Duodenal mucosa (tissue), 2 donors: ENCODE results near the gene C16orf78.

ENCODE experiments used
- H3K27ac ChIP-seq: one replicate; pipeline ENCODE4 v1.7.0; 2013; ENCODE audit warnings: low read depth, low read length
- H3K27me3 ChIP-seq, 2 donors: one replicate each; pipeline ENCODE4 v1.7.0; 2013; ENCODE audit warnings: low read length in 2 of 2, control low read depth in 1 of 2; ENCODE audit not compliant: insufficient read depth in 2 of 2, control insufficient read depth in 1 of 2
- H3K36me3 ChIP-seq, 2 donors: one replicate each; pipeline ENCODE4 v1.7.0; 2013; ENCODE audit warnings: low read length in 2 of 2, control low read depth in 1 of 2; ENCODE audit not compliant: insufficient read depth in 2 of 2, control insufficient read depth in 1 of 2
- H3K4me1 ChIP-seq, 2 donors: one replicate each; pipeline ENCODE4 v1.7.0; 2013; ENCODE audit warnings: low read length in 2 of 2, control low read depth in 1 of 2; ENCODE audit not compliant: insufficient read depth in 2 of 2, control insufficient read depth in 1 of 2
- H3K4me3 ChIP-seq, 2 donors: one replicate each; pipeline ENCODE4 v1.7.0; 2013; ENCODE audit warnings: low read length in 2 of 2, low read depth in 1 of 2
- H3K9ac ChIP-seq, 2 donors: one replicate each; pipeline ENCODE4 v1.7.0; 2013; ENCODE audit warnings: low read length in 2 of 2, low read depth in 1 of 2
- H3K9me3 ChIP-seq, 2 donors: one replicate each; pipeline ENCODE4 v1.7.0; 2013; ENCODE audit warnings: low read length in 2 of 2, control low read depth in 1 of 2; ENCODE audit not compliant: control insufficient read depth in 1 of 2

The C16orf78 gene

DNA sequence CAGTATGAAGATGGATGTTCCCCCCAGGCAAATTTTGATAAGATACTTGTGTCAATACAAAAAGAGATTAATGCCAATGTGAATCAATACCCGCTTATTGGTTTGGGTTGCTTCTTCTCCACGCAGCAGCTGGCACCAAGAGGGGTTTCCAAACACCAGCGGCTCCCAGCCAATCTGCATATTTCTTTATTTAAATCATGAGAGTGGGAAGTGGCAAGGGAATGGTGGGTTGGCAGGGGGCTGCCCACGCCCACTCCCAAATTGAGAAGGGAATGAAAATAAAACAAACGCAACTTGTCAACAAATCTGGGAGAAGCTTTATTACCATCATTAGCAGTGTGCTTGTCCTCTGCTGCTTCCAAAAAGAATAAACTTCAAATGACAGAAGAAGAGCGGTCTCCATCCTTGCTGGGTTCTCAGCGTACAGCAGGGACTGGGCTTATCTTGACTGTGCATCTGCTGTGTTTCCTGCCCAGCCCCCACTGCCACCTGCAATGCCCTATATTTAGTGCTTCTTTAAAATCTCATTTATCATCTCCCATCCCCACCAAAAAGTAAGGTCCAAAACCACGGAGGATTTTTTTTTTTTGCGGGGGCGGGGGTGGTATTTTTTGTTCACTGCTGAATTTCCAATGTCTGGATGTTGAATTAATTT is 34.9 kb upstream of the C16orf78 start:
- H3K27me3 ChIP-seq, result peaks cover 0 to 2% of the 10 kb centered on the region in 2 donors
- no peak overlapping the region for H3K9ac ChIP-seq
- H3K36me3 ChIP-seq, result no peaks in the 10 kb centered on the region
- no peak overlapping the region for H3K27ac ChIP-seq
- H3K4me3 ChIP-seq, result no peak overlapping the region
- no peaks in the 10 kb centered on the region for H3K9me3 ChIP-seq
- no peaks in the 10 kb centered on the region for H3K4me1 ChIP-seq

GRCh38 chr16:49340466-49340865 is 33.1 kb upstream of the C16orf78 start:
- Histone ChIP-seq H3K9ac (no peak overlapping the region), H3K4me1 (no peaks in the 10 kb centered on the region), H3K4me3 (no peak overlapping the region), H3K27ac (no peak overlapping the region), H3K36me3 (no peaks in the 10 kb centered on the region), H3K9me3 (no peaks in the 10 kb centered on the region), H3K27me3 (peaks cover 0 to 2% of the 10 kb centered on the region in 2 donors)

- H3K4me3 ChIP-seq, result no peak overlapping the region
- H3K4me1 ChIP-seq, result no peaks in the 10 kb centered on the region
- peaks cover 0 to 2% of the 10 kb centered on the region in 2 donors for H3K27me3 ChIP-seq
- no peak overlapping the region for H3K27ac ChIP-seq
- H3K9me3 ChIP-seq, result no peaks in the 10 kb centered on the region
- H3K9ac ChIP-seq, result no peak overlapping the region
- no peaks in the 10 kb centered on the region for H3K36me3 ChIP-seq
Measured at GRCh38 chr16:49341706-49342105, 31.9 kb upstream of the C16orf78 start.

DNA sequence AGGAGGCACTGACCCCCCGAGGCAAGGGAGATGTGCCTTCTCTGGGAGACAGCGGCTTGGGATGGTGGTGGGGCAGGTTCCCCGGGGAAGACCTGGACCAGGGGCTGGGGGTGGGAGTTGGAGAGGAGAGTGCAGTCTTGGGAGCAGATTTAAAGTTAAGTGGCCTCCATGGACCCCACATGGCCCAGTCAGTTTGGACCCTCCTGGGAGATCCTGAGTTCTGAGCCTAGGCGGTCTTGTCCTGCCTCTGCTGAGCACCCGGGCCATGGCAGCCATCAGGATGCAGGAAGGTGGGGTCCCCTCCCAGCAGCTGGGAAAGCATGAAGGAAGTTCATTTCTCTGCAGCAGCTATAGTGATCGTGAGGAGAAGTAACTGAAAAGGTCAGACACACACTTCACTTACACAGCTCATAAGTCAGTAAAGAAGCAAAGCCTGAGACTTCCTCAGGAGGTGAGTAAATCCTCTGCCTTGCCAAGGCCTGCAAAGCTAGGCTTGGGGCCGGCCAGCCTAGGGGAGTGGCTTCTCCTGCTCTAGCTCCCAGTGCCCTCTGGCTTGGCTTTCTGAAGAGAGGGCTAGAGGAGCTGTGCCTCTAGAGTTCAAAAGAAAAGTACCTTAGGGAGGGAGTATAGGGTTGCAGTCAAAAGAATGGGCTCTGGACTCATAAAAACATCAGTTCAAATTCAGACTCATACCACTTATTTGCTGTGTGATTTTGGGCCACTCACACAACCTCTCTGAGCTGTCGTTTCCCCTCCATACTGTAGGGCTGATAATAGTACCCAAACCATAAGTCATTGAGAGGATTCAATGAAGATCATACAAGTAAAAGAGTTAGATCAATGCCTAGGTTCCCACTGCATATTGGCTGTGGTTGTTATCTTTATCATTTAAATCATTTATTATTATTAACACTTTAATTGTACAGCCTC is 31.0 kb upstream of the C16orf78 start:
- H3K27me3 ChIP-seq, result peaks cover 0 to 2% of the 10 kb centered on the region in 2 donors
- H3K9me3 ChIP-seq, result no peaks in the 10 kb centered on the region
- no peak overlapping the region for H3K9ac ChIP-seq
- no peak overlapping the region for H3K27ac ChIP-seq
- no peaks in the 10 kb centered on the region for H3K4me1 ChIP-seq
- no peak overlapping the region for H3K4me3 ChIP-seq
- H3K36me3 ChIP-seq, result no peaks in the 10 kb centered on the region

GRCh38 chr16:49343291-49343690 is 30.3 kb upstream of the C16orf78 start:
- Histone ChIP-seq H3K36me3 (no peaks in the 10 kb centered on the region), H3K9me3 (no peaks in the 10 kb centered on the region), H3K4me1 (no peaks in the 10 kb centered on the region), H3K27me3 (peaks cover 0 to 2% of the 10 kb centered on the region in 2 donors), H3K4me3 (no peak overlapping the region), H3K9ac (no peak overlapping the region), H3K27ac (no peak overlapping the region)

- Histone ChIP-seq H3K9me3 (no peaks in the 10 kb centered on the region), H3K4me3 (no peak overlapping the region), H3K36me3 (no peaks in the 10 kb centered on the region), H3K27ac (no peak overlapping the region), H3K4me1 (no peaks in the 10 kb centered on the region), H3K9ac (no peak overlapping the region), H3K27me3 (peaks cover 0 to 2% of the 10 kb centered on the region in 2 donors)
Measured at GRCh38 chr16:49344401-49344800, 29.2 kb upstream of the C16orf78 start.

DNA sequence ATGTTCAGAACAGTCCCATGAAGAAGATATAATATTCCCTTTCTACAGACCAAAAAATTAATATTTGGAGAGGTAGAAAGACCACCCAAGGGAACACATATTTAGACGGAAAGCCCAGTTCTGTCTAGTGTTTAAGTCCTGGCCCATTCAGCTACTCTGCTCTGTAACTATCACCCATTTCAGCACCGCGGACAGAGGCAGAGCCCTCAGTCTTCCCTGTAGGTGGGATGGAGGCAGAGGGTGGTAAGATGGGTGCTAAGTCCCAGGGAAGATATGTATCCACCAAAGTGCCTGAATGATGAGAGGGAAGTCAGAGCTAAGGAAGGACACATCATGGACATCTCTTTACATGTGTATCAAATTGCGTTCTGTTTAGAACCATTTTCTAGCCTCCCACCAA is 27.8 kb upstream of the C16orf78 start:
- Histone ChIP-seq H3K4me1 (no peaks in the 10 kb centered on the region), H3K36me3 (no peaks in the 10 kb centered on the region), H3K9ac (no peak overlapping the region), H3K27me3 (peaks cover 2 to 5% of the 10 kb centered on the region in 2 donors), H3K4me3 (no peak overlapping the region), H3K9me3 (no peaks in the 10 kb centered on the region), H3K27ac (no peak overlapping the region)

- Histone ChIP-seq H3K27me3 (peaks cover 7 to 8% of the 10 kb centered on the region in 2 donors), H3K27ac (no peak overlapping the region), H3K9me3 (no peaks in the 10 kb centered on the region), H3K4me1 (no peaks in the 10 kb centered on the region), H3K4me3 (no peak overlapping the region), H3K9ac (no peak overlapping the region), H3K36me3 (no peaks in the 10 kb centered on the region)
Measured at GRCh38 chr16:49346459-49346858, 27.1 kb upstream of the C16orf78 start.

GRCh38 chr16:49347476-49347875 is 26.1 kb upstream of the C16orf78 start:
- Histone ChIP-seq H3K9me3 (no peaks in the 10 kb centered on the region), H3K27me3 (peaks cover 6 to 7% of the 10 kb centered on the region in 2 donors), H3K36me3 (no peaks in the 10 kb centered on the region), H3K4me1 (no peaks in the 10 kb centered on the region), H3K9ac (no peak overlapping the region), H3K4me3 (no peak overlapping the region), H3K27ac (no peak overlapping the region)

GRCh38 chr16:49348408-49349176 is 25.0 kb upstream of the C16orf78 start:
- Histone ChIP-seq H3K4me1 (no peaks in the 10 kb centered on the region), H3K27me3 (peaks cover 6 to 7% of the 10 kb centered on the region in 2 donors), H3K9ac (no peak overlapping the region), H3K4me3 (no peak overlapping the region), H3K27ac (no peak overlapping the region), H3K36me3 (no peaks in the 10 kb centered on the region), H3K9me3 (no peaks in the 10 kb centered on the region)
